ENCODE data around the gene DENND4B. TPM values are rescaled to one million over a fixed set of nuclear protein-coding genes. Genes with fewer than 3 reads are reported as not detected.
"Not testable (repeated sequence)": the region's sequence is repeated elsewhere in the genome, so short reads cannot be mapped to it uniquely, and the experiment has no call there.

DENND4B gene, protein sequence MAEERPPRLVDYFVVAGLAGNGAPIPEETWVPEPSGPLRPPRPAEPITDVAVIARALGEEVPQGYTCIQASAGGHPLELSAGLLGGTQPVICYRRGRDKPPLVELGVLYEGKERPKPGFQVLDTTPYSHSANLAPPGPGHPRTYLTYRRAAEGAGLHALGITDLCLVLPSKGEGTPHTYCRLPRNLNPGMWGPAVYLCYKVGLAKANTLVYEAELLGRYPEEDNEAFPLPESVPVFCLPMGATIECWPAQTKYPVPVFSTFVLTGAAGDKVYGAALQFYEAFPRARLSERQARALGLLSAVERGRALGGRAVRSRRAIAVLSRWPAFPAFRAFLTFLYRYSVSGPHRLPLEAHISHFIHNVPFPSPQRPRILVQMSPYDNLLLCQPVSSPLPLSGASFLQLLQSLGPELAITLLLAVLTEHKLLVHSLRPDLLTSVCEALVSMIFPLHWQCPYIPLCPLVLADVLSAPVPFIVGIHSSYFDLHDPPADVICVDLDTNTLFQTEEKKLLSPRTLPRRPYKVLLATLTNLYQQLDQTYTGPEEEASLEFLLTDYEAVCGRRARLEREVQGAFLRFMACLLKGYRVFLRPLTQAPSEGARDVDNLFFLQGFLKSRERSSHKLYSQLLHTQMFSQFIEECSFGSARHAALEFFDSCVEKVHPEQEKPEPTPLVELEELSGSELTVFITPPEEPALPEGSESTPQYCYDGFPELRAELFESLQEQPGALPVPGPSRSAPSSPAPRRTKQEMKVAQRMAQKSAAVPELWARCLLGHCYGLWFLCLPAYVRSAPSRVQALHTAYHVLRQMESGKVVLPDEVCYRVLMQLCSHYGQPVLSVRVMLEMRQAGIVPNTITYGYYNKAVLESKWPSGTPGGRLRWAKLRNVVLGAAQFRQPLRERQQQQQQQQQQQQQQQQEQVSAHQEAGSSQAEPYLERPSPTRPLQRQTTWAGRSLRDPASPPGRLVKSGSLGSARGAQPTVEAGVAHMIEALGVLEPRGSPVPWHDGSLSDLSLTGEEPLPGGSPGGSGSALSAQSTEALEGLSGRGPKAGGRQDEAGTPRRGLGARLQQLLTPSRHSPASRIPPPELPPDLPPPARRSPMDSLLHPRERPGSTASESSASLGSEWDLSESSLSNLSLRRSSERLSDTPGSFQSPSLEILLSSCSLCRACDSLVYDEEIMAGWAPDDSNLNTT (N-terminal part only)
- 5.9 and 8.0 TPM in 2 replicates for total RNA-seq (2014; rRNA removed; shearing (Covaris generic))

DNA sequence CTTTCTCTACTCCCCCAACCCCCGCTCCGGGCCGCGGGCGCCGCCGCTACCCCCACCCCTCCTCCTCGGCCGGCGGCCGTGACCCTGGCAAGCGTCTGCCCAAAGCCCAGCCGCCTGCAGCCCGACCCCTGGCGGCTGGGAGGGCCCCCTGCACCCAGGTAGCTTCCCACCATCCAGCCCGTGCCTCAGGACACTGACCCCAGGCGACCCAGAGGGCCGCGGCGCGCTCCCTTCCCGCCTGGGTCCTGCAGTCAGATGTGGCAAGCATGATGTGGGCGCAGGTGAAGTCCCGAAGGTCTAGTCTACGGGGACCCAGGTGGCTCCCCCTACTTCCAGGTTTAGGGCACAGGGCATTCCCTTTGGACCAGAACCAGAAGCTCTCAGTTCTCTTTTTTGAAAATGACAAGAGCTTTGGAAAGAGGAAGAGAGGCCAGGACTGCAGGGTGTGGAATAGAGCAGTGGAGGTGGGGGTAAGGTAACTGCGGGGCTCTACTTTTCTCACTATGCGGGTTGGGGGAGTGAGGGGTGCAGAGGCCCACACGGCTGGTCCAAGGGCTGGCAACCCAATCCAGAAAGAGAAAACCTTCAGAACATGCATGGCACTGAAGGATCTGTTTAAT, at the start of gene DENND4B:
Gene DENND4B, minus strand, starts transcription at position 97 of the 620 bp plus-strand sequence. CDS start 2,344 bp downstream, outside the sequence.
- DNase-seq (ENCODE audit: low read depth): peak; percentile 74

DNA sequence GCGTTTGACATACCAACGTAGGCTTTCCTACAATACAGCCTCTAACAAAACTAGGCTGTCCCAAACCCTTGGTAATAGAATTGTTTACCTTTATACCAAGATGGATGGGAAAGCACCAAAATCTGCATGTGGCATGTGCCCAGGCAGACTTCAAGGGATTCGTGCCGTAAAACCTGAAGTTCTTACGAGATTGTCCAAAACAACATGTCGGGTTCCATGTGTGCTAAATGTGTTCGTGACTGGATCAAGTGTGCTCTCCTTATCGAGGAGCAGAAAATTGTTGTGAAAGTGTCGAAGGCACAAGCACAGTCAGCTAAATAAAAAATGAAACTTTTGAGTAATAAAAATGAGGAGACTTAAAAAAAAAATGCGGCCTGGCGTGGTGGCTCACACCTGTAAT, 49.1 kb upstream of the DENND4B start:
- DNase-seq (ENCODE audit: low read depth): no peak

DNA sequence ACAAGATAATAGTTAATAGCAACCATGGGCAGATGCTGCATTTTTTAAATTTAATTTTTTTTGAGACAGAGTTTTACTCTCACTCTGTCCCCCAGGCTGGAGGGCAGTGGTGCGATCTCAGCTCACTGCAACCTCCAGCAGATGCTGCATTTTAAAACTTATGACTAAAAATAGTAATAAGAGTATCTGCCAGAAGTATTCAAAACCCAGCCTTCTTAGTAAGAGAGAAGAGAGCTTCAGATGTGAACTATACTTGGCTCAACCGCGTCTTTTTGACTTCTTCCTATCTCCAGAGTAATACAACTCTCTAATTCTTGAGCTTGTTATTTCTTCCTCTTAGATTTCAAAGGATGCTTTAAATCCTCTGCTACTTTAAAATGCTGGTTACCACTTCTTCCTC, 48.7 kb upstream of the DENND4B start:
- DNase-seq (ENCODE audit: low read depth): no peak

DNA sequence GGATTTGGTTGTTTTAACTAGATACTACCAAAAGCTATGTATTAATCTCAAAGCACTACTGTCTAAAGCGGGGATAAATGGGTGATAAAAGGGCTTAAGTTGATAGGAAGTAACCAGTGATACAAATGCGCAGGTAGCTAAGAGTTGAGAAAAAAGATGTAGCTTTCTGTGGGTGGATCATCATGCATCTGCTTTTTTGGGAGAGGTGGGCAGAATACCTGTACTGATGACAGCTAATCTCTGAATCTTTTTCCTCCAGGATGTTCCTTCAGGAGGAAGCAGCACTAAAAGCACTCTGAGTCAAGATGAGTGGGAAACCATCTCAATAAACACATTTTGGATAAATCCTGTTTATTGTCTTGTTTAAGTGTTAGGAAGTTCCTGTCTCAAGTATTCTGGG, 45.3 kb upstream of the DENND4B start:
- DNase-seq (ENCODE audit: low read depth): no peak

DNA sequence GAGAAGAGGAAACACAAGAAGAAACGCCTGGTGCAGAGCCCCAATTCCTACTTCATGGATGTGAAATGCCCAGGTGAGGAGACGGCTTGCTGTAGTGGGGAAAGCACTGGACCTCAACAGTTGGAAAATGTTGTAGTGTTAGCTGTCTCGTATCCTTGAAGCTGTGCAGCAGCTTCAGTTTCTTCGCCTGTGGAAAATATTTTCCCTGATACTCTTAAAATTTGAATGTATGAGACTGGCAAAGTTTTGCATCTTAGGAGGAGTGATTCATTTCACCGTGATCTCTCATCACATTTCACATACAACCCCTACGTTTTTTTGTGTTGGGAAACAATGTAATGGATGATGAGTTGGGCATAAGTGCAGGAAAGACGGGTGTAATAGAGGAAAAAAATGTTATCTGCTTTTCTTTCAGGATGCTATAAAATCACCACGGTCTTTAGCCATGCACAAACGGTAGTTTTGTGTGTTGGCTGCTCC, 44.7 kb upstream of the DENND4B start:
- no peak for DNase-seq (ENCODE audit: low read depth)

DNA sequence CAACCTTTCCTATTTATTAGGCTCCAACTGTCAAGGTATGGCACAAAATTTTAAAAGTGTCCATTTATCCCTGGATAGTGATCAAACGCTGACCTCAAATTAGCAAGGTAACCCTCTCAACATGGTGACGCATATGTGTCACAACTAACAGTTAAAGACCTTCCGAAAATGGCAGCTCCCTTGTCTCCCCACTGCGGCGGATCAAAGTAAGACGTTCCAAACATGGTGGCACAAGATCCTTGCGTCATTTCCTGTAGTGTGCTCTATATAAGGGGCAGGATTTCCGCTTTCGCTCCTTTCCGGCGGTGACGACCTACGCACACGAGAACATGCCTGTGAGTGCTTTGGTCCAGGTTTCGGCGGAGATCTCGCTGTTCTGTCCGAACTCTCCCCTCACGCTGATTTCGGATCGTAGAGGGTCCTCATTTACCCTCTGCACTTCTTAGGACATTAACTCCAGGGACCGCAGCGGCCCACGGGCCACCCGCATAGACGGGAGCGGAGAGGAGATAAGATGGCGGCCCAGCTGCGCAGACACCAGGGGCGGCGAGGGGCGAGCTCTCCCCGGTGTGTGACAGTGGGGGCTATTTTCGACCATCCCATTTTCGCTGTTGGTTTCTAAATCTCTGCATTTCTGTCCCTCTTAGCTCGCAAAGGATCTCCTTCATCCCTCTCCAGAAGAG, 44.1 kb upstream of the DENND4B start, which contains the start of gene RPS27:
Gene RPS27, plus strand, starts transcription at position 295 of the 683 bp plus-strand sequence. Its CDS starts 35 bp downstream, at position 330.
- peak; percentile 96 for DNase-seq (ENCODE audit: low read depth)

DNA sequence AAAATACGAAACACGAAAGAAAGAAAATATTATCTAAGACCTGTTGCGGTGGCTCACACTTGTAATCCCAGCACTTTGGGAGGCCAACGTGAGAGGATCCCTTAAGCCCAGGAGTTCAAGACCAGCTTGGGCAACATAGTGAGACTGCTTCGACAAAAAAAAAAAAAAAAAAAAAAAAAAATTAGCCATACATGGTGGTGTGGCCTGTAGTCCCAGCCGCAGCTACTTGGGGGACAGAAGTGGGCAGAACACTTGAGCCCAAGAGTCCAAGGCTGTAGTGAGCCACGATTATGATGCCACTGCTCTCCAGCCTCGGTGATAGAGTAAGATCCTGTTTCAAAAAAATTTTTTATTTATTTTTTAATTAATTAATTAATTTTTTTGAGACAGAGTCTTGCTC, 41.1 kb upstream of the DENND4B start:
- DNase-seq (ENCODE audit: low read depth): no peak

DNA sequence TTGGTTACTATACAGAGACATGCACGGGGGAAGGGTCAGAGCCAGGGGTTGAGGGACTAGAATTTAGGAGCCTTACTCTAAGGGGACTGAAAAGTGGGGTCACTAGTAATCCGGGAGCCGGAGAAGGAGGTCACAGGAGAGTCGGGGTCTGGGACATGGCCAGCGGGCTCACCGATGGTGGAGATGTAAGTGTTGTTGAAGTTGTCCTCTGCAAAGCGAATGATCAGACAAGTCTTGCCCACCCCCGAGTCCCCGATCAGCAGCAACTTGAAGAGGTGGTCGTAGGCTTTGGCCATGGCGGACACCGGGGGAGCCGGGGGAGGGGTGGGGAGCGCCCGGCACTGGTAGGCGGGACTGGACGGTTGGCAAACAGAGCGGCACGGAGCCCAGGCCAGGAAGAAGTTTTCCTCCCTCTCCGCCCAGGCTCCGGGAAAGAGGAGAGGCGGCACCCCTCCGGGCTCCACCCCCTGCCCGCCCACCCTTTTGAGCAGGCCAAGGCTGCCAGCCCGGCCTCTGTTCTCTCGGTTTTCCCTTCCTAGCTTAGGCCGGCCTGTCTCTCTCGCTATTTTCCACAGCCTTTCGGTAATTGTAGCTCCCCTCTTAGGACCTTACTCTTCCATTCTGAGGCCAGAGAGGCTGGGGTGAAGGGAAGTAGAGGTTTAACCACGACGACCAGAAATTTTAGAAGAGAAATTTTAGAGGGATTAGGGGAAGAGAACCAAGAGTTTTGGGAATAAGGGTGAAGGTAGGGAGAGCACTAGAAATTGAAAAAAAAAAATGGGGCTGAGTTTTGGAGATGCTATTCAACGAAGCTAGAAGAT, 39.6 kb upstream of the DENND4B start, which contains the start of gene RAB13:
Gene RAB13, minus strand, starts transcription at position 399 of the 821 bp plus-strand sequence. Its CDS starts 103 bp downstream, at position 296.
- peak; percentile 86 for DNase-seq (ENCODE audit: low read depth)

DNA sequence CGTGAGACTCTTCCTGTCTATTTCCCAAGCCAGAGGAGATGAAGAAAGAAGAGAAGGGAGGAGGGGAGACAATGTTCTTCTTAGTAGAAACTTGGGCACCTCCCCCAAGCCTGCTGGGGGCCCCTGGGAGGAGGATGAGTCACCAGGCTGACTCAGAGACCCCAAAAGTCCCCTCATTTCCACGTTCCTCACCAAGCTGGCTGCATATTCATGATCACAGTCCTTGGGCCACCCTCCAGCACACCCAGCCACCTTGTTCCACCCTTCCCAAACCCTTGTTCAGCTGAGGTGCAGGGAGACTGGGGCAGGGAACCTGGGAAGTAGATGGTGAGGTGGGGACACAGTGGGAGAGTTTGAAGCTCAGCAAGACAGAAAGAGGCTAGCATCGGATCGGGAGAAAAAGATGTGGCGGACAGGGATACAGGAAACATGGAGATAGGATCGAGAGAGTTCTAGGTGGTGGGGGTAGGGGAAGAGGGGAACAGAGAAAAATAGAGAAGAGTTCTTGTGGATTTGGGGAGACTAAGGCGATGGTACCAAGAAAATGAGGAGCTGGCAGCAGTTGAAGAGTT, 38.9 kb upstream of the DENND4B start:
- peak; percentile 82 for DNase-seq (ENCODE audit: low read depth)

DNA sequence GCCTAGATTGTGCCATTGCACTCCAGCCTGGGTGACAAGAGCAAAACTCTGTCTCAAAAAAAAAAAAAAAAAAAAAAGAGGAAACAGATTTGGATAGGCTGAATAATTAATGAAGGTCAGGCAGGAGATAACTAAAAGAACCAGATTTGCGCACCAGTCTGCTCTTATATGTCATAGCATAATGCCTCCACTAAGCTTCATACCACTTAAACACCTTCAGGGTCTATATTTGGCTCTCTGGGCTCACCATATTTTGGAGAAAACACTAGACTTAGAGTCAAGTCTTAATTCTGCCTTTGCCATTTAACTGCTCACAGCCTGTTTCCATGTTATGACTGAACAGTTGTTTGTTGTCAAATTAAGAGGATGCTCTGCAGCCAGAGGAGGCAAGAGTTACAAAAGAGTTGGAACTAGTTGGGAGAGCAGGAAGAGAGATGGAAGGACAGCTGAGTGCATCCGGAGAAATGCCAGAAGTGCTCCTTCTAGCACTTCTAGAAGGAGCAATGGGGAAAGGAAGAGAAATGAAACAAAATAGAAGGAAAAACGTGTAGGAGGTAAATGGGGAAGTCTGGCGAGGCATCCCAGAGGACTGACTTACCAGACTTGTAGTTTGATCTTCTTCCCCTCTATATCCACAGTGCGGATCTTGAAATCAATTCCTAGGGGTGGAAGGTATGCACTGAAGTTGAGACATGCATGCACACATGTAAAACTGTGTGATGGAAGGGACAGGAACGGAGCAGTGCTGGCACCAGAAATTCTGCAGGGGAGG, 37.8 kb upstream of the DENND4B start:
- no peak for DNase-seq (ENCODE audit: low read depth)

DNA sequence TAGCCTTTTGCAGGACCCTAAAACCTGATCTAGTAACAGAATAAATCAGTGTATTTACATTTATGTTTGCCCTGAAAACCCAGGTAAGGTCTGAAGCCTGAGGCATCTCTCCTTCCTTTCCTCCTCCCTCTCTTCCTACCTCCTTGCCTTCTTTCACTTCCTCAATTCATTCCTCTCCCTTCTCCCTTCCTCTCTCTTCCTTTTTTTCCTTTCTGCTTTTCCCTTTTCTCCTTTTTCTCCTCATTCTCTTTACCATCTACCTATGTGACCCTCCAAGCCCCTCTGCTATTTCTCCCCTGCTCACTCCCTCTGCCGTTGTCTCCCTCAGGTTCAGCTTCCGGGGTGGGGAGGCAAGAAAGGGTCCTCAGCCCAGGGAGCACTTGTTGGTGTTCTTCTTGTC, 35.2 kb upstream of the DENND4B start:
- not testable (repeated sequence) for DNase-seq (ENCODE audit: low read depth)

DNA sequence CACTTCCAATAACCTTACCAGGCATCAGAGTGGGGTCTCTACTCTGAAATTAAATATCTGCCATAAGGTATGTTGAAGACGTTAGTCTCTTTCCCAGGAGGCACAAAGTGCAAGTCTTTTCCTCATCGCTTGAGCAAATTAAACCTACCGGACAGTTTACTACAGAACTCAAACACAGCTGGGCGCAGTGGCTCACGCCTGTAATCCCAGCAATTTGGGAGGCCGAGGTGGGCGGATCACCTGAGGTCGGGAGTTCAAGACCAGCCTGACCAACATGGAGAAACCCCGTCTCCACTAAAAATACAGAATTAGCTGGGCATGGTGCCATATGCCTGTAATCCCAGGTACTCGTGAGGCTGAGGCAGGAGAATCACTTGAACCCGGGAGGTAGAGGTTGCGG, 32.6 kb upstream of the DENND4B start:
- not testable (repeated sequence) for DNase-seq (ENCODE audit: low read depth)

DNA sequence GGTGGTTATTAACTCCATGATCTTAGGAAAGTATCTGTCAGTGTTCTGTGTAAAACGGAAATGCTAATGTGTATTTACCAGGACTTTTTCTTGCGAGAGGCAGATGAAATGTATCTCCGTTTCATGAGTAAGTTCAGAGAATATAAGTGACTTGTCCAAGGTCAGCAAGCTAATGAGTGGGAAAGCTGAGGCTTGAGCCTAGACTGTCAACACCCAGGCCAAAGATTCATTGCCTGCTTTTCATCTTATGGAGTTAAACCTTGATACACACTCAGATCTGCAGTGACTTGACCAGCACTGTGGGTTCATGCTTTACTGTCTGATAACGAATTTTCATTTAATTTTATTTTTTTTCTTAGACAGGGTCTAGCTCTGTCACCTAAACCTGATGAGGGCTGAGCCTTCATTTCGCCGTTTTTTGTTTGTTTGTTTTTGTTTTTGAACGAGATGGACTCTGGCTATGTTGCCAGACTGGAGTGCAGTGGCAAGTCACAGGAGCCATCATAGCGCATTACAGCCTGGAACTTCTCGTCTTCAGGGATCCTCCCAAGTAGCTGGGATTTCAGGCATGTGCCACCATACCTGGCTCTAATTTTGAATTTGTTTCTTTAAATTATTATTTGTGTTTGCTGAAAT, 31.9 kb upstream of the DENND4B start:
- DNase-seq (ENCODE audit: low read depth): no peak

DNA sequence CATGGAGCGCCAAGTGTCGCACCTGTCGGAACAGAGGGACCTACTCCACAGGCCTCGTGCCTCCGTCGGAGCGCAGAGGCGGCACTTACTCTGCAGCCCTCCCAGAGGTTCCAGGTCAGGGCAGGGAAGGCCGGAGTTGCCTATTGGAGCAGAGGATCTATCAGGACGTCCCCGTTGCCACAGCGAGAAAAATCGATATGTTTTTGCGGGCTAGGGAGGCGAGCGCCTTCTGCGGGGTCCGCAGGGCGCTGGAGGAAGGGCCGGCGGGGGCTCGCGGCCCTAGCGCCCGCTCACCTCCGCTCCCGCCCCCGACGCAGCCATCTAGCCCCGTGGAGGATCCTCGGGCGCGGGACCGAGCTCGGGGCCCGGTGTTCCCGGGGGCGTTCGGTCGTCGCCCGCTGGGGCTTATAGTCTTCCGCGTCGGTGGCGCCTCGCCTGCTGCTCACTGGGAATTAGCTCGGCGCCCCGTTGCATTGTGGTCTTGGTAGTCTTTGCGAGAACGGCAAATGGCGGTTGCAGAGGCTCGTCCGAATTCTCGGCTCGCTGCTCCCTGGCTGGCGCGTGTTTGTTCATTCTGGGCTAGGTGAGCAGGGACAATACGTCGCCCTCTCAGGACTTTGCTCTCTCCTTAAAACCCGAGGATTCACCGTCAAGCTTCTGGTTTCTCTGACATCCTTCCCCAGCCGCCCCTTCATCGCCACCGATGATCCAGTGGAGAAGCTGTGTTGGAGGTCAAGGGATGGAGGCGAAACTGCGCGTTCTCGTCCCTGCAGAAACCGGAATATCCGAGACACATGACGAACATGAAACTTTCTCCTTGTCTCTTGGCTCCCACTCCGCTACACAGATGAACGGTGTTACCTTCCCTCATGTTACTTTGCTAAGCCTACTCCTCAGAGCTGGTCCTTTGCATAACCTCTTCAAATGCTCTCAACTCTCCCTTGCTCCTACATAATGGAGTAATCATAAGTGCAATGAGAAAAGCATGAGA, 31.0 kb upstream of the DENND4B start, which contains the start of gene JTB:
Gene JTB, minus strand, starts transcription at position 425 of the 991 bp plus-strand sequence. Its CDS starts 422 bp downstream, at position 3.
- DNase-seq (ENCODE audit: low read depth): peak; percentile 74

DNA sequence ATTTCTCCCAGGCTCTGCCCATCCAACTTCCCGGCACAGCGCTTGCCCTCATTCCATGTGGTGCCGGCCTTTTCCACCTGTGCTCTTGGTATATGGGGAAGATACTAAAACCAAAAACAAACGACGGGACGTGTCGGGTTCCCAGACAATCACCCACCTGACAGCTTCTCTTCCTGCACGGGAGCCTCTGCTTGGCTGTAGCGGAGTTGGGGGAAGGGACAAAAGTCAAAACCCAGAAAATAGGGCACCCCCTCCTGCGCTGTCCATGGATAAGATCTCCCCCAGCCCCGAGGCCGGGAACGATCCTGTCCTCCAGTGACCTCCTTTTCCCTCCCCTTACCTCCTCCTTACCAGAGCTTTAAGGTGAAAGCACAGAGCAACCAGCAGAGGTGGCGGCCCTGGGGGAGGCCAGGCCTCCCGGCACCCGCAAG, 30.3 kb upstream of the DENND4B start:
- DNase-seq (ENCODE audit: low read depth): no peak

DNA sequence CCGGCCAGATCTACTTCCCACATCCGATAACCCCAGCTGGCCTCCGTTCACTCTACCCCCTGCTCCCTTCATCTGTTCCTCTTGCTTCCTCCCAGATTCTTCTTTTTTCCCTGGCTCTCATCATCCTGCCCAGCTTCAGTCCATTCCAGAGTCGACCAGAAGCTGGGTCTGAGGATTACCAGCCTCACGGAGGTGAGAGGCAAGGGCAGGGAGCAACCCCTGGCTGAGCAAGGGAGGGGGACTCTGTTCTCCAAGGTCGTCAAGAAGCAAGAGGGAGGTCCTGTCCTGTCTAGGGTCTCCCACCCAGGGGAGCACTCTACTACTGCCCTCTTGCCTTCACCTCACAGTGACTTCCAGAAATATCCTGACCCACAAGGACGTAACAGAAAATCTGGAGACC, 27.0 kb upstream of the DENND4B start:
- no peak for DNase-seq (ENCODE audit: low read depth)

DNA sequence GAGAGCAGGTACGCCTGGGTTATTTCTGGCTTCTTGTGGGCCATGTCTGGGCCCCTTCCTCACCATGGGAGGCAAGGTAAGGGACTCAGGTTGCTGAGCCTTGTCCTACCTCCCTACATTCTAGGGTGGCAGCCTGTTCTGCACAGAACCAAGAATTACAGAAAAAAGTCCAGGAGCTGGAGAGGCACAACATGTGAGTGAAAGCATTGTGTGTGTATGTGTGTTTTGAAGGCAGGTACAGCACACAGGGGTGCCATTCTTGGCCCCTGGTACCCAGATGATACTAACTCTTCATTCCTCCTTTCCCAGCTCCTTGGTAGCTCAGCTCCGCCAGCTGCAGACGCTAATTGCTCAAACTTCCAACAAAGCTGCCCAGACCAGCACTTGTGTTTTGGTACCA, 26.6 kb upstream of the DENND4B start:
- DNase-seq (ENCODE audit: low read depth): no peak
